DND-41 (cell line): ENCODE results near the gene MYO1D.

Experiments used
- CTCF ChIP-seq: IDR thresholded peaks from 2 replicates; pipeline ENCODE4 v1.5.1; 2012; ENCODE audit warnings: borderline replicate concordance, low read length, moderate library complexity, mild to moderate bottlenecking; ENCODE audit not compliant: poor library complexity, severe bottlenecking; ENCODE audit errors: extremely low read depth
- EZH2 ChIP-seq: IDR thresholded peaks from 3 replicates; pipeline ENCODE4 v1.6.1; 2012; ENCODE audit warnings: borderline replicate concordance, low read depth, mild to moderate bottlenecking, moderate library complexity, low read length, inconsistent platforms; ENCODE audit not compliant: severe bottlenecking

- TF ChIP-seq CTCF (no peak), EZH2 (no peak)
Observed at GRCh38 chr17:32658470-32659418, 218.2 kb downstream of the MYO1D start.
